ENCODE results near the gene GALNT14.

GRCh38 chr2:31082002-31082401 lies 56.2 kb downstream of the GALNT14 start:
- TF ChIP-seq CTCF (IDR thresholded peaks at IDR 0.05), result no peak
- TF ChIP-seq POLR2A (IDR thresholded peaks at IDR 0.05), result no peak
- TF ChIP-seq POLR2AphosphoS5 (IDR thresholded peaks at IDR 0.05; ENCODE audit: insufficient read depth in 1 of 2, low read depth in 1 of 2), result no peak

Measured in vagina (tissue), 2 donors.